Measurements from ENCODE around the gene DNAI2.

DNA sequence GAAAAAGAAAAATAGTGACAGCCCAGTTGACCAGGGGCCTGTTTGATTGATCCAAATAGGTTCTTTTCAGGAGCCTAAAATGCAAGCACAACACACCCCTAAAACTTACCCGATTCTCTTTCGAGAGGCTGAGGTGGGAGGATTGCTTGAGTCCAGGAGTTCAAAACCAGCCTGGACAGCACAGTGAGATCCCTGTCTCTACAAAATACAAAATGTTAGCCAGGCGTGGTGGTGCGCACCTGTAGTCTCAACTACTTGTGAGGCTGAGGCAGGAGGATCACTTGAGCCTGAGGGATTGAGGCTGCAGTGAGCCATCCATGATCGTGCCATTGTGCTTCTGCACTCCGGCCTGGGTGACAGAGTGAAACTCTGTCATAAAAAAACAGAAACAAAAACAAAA, 50.5 kb downstream of the DNAI2 start:
- TF ChIP-seq, protein P1, sequence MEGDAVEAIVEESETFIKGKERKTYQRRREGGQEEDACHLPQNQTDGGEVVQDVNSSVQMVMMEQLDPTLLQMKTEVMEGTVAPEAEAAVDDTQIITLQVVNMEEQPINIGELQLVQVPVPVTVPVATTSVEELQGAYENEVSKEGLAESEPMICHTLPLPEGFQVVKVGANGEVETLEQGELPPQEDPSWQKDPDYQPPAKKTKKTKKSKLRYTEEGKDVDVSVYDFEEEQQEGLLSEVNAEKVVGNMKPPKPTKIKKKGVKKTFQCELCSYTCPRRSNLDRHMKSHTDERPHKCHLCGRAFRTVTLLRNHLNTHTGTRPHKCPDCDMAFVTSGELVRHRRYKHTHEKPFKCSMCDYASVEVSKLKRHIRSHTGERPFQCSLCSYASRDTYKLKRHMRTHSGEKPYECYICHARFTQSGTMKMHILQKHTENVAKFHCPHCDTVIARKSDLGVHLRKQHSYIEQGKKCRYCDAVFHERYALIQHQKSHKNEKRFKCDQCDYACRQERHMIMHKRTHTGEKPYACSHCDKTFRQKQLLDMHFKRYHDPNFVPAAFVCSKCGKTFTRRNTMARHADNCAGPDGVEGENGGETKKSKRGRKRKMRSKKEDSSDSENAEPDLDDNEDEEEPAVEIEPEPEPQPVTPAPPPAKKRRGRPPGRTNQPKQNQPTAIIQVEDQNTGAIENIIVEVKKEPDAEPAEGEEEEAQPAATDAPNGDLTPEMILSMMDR (IDR thresholded peaks at IDR 0.05), result no peak
- no peak for TF ChIP-seq POLR2A (IDR thresholded peaks at IDR 0.05)

Measured in uterus (tissue), 2 donors.